WTC11 (cell line): ENCODE measurements around the gene KLHL29. TPM values are rescaled to one million over a fixed set of nuclear protein-coding genes. Genes with fewer than 3 reads are reported as not detected.

Experiments
- ATAC-seq: fragments of 200-7000 bp; cut with Tn5 transposase; 2 replicates; pipeline ENCODE4 v1.10.0; 2021; ENCODE audit warnings: mild to moderate bottlenecking, moderate library complexity
- CTCF ChIA-PET: fragments of 300-600 bp; sonication (Branson Sonifier 250); formaldehyde crosslinking; loops from one replicate; lab custom pipeline; 2021; ENCODE audit warnings: antibody characterized with exemption; lab: Charles Lee
- POLR2A ChIA-PET: fragments of 350-600 bp; sonication (Branson Sonifier 250); formaldehyde crosslinking; loops from one replicate; lab custom pipeline; 2021; ENCODE audit warnings: antibody characterized with exemption; lab: Charles Lee
- DNase-seq: peaks from one replicate; pipeline ENCODE4 v3.0.0; 2021; ENCODE audit warnings: low spot score
- H3K27ac Mint-ChIP-seq: 2 replicates; pipeline ENCODE4 v1.8.0; 2021; ENCODE audit warnings: mixed read lengths
- H3K27me3 Mint-ChIP-seq: 2 replicates; pipeline ENCODE4 v1.8.0; 2021; ENCODE audit warnings: low read depth, mild to moderate bottlenecking, moderate library complexity, mixed read lengths
- H3K36me3 Mint-ChIP-seq: 2 replicates; pipeline ENCODE4 v1.8.0; 2021; ENCODE audit warnings: mixed read lengths
- H3K4me1 Mint-ChIP-seq: 2 replicates; pipeline ENCODE4 v1.8.0; 2022; ENCODE audit warnings: mixed read lengths
- H3K4me3 Mint-ChIP-seq: 2 replicates; pipeline ENCODE4 v1.8.0; 2021; ENCODE audit warnings: mild to moderate bottlenecking, moderate library complexity, mixed read lengths
- H3K9me3 Mint-ChIP-seq: 2 replicates; pipeline ENCODE4 v1.8.0; 2021; ENCODE audit warnings: mixed read lengths
- CREB1 ChIP-seq: sonication (generic); formaldehyde crosslinking; IDR thresholded peaks from 2 replicates; pipeline ENCODE4 v1.8.0; 2023; ENCODE audit warnings: mild to moderate bottlenecking, missing genetic modification reagents
- MYBL2 ChIP-seq: sonication (generic); formaldehyde crosslinking; IDR thresholded peaks from 2 replicates; pipeline ENCODE4 v1.8.1; 2023; ENCODE audit warnings: mild to moderate bottlenecking, moderate library complexity, missing genetic modification reagents
- SMAD3 ChIP-seq: sonication (generic); formaldehyde crosslinking; IDR thresholded peaks from 2 replicates; pipeline ENCODE4 v1.8.0; 2022; ENCODE audit warnings: missing genetic modification reagents, mild to moderate bottlenecking, borderline replicate concordance
- SMAD4 ChIP-seq: sonication (generic); formaldehyde crosslinking; IDR thresholded peaks from 2 replicates; pipeline ENCODE4 v1.8.0; 2022; ENCODE audit warnings: mild to moderate bottlenecking, missing genetic modification reagents
- ZBTB21 ChIP-seq: sonication (generic); formaldehyde crosslinking; IDR thresholded peaks from 2 replicates; pipeline ENCODE4 v1.8.1; 2023; ENCODE audit warnings: mild to moderate bottlenecking, missing genetic modification reagents, borderline replicate concordance
- total RNA-seq: library from RNA; stranded (reverse); gene quantifications from 3 replicates; pipeline ENCODE4 v1.2.3, GENCODE V29; 2021
- TF ChIP-seq, protein P1 (sequence below): sonication (generic); formaldehyde crosslinking; IDR thresholded peaks from 2 replicates; pipeline ENCODE4 v1.8.0; 2023; ENCODE audit warnings: mild to moderate bottlenecking, missing genetic modification reagents
- TF ChIP-seq, protein P2 (sequence below): sonication (generic); formaldehyde crosslinking; conservative IDR thresholded peaks from 2 replicates; pipeline ENCODE4 v1.8.1; 2022; ENCODE audit warnings: mild to moderate bottlenecking, missing genetic modification reagents
- TF ChIP-seq, protein P3 (sequence below): sonication (generic); formaldehyde crosslinking; IDR thresholded peaks from 2 replicates; pipeline ENCODE4 v1.8.1; 2022; ENCODE audit warnings: mild to moderate bottlenecking, missing genetic modification reagents, moderate library complexity, borderline replicate concordance

KLHL29 gene
- total RNA-seq, 1 experiment from 2014 or later, result 7.1 TPM

DNA sequence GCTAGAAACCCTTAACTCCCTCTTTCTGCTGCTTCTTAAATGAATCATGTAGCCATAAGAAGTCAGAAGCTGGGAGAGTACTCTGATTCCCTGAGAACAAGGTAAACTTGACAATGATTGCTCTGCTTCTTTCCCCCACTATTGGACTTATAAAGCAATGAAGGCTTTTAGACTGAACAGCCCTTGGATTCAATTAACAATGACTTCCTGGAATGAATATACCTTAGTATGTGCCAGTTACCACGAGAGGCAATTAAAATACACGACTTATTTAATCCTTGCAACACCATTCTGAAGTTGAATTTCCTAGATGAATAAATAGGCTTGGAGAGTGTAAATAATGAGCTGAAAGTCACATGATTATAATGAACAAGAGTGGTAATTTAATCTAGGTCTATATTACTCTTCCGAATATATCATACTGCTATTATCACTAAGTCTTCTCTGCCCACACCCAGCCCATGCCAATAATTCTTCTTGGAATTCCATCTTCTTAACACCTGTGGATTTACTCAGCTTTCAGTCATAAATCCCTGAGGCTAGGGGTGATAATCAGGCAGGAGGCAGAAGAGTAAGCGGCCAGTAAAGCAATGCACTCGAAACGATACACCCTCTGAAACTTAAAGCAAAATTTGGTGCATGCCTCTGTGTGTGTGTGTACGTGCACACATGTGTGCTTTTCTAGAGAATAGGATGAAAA, 371.8 kb downstream of the KLHL29 start (continued):
- TF ChIP-seq, protein P1, sequence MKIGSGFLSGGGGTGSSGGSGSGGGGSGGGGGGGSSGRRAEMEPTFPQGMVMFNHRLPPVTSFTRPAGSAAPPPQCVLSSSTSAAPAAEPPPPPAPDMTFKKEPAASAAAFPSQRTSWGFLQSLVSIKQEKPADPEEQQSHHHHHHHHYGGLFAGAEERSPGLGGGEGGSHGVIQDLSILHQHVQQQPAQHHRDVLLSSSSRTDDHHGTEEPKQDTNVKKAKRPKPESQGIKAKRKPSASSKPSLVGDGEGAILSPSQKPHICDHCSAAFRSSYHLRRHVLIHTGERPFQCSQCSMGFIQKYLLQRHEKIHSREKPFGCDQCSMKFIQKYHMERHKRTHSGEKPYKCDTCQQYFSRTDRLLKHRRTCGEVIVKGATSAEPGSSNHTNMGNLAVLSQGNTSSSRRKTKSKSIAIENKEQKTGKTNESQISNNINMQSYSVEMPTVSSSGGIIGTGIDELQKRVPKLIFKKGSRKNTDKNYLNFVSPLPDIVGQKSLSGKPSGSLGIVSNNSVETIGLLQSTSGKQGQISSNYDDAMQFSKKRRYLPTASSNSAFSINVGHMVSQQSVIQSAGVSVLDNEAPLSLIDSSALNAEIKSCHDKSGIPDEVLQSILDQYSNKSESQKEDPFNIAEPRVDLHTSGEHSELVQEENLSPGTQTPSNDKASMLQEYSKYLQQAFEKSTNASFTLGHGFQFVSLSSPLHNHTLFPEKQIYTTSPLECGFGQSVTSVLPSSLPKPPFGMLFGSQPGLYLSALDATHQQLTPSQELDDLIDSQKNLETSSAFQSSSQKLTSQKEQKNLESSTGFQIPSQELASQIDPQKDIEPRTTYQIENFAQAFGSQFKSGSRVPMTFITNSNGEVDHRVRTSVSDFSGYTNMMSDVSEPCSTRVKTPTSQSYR, result no peak
- no peak for TF ChIP-seq CREB1 (CRISPR knock-in tag)

DNA sequence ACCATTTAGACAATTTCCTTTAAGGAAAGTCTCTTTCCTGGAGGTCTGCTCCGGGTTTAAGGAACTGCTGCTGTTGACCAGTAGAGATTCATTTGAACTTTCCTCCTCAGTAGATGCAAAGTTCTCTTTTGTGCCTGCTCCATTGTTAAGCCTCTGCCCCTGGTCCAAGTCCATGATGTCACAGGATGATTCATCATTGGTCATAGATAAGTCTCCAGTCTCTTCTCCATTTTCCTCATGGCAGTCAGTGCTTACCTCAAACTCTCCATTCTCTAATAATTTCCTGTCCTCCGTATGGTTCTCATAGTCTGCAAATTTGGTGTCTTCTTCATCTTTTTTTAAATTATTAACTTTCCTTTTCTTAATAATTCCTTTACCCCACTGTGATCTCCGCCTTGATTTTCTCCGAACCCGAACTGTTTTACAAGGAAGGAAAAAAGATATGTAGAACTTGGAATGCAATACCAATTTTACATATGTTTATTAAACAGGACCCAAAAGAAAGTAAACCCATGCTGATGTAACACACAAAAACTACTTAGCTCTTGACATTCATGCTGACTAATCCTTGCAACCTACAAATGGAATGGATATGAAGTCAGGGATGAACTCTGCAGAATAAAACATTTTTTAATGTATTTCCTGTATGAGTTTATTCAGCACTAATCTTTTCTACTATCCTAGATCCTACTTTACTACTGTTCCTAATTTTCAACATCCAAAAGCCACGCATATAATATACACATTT, 372.9 kb downstream of the KLHL29 start:
- TF ChIP-seq SMAD4 (no peak), ZBTB21 (no peak), SMAD3 (CRISPR knock-in tag) (no peak), MYBL2 (CRISPR knock-in tag) (no peak)
- TF ChIP-seq, protein P2, sequence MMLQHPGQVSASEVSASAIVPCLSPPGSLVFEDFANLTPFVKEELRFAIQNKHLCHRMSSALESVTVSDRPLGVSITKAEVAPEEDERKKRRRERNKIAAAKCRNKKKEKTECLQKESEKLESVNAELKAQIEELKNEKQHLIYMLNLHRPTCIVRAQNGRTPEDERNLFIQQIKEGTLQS (CRISPR knock-in tag), result no peak
- TF ChIP-seq, protein P3, sequence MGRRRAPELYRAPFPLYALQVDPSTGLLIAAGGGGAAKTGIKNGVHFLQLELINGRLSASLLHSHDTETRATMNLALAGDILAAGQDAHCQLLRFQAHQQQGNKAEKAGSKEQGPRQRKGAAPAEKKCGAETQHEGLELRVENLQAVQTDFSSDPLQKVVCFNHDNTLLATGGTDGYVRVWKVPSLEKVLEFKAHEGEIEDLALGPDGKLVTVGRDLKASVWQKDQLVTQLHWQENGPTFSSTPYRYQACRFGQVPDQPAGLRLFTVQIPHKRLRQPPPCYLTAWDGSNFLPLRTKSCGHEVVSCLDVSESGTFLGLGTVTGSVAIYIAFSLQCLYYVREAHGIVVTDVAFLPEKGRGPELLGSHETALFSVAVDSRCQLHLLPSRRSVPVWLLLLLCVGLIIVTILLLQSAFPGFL (CRISPR knock-in tag), result no peak
- Mint-ChIP-seq H3K27me3 (no peaks in the 10 kb centered on the region), H3K36me3 (peaks cover 16% of the 10 kb centered on the region), H3K9me3 (no peaks in the 10 kb centered on the region), H3K4me1 (peaks cover 24% of the 10 kb centered on the region), H3K27ac (no peak overlapping the region), H3K4me3 (no peak overlapping the region)
- POLR2A ChIA-PET, result no interaction called here
- no peak for ATAC-seq
- CTCF ChIA-PET, result no interaction called here
- no peak for DNase-seq
